ENCODE data around the gene BCAR1. TPM values are rescaled to one million over a fixed set of nuclear protein-coding genes. Genes with fewer than 3 reads are reported as not detected.
"Not testable (repeated sequence)": the region's sequence is repeated elsewhere in the genome, so short reads cannot be mapped to it uniquely, and the experiment has no call there.

BCAR1 gene
- total and polyA plus RNA-seq, 2 experiments from 2014 or later: 37.9 to 140 TPM

DNA sequence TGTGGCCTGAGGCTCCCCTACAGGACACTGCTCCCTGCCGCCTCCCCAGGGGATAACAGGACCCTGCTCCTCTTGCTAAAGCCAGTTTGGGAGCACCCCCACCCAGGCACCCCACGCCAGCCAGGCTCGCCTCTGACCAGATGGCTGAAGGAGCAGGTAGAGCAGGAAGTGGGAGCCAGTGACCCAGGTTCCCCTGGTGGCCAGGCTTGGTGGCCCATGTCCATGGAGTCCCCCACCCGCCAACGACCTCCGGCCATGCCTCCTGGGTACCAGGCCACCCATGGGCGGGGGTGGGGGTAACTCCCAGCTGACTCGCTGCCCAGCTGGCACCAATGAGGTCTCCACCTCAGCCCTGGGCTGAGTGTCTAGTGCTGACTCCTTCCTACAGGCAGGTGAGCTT is 10.0 kb downstream of the BCAR1 start:
- Histone ChIP-seq H3K4me3 (no peak overlapping the region), H3K9me2 (ENCODE audit: insufficient read depth) (no peaks in the 10 kb centered on the region), H3K36me3 (ENCODE audit: insufficient read depth) (no peaks in the 10 kb centered on the region), H3K27me3 (ENCODE audit: insufficient read depth) (no peaks in the 10 kb centered on the region), H3K4me1 (ENCODE audit: insufficient read depth) (peaks cover 19% of the 10 kb centered on the region), H3K27ac (ENCODE audit: low read depth) (no peak overlapping the region), H3F3A (replicated peaks; ENCODE audit: low read depth) (0 out of 2 replicates have a peak, but pooled peaks cover 11% of the 10 kb centered on the region), H4K20me1 (replicated peaks; ENCODE audit: insufficient read depth) (peaks cover 22% of the 10 kb centered on the region), H2AFZ (no peak overlapping the region), H3K4me2 (no peak overlapping the region), H3K79me2 (replicated peaks; ENCODE audit: insufficient read depth) (peaks cover 78% of the 10 kb centered on the region)
- Mint-ChIP-seq H3K9me3 (no peaks in the 10 kb centered on the region; the same call in 1 of the 3 replicates), H3K27me3 (ENCODE audit: insufficient read depth, low read depth, poor library complexity) (peaks cover 22% of the 10 kb centered on the region), H3K4me1 (peaks cover 48% of the 10 kb centered on the region), H3K27ac (no peak overlapping the region), H3K36me3 (ENCODE audit: low read depth) (peaks cover 42% of the 10 kb centered on the region), H3K4me3 (no peak overlapping the region)
- TF ChIP-seq, protein P1, sequence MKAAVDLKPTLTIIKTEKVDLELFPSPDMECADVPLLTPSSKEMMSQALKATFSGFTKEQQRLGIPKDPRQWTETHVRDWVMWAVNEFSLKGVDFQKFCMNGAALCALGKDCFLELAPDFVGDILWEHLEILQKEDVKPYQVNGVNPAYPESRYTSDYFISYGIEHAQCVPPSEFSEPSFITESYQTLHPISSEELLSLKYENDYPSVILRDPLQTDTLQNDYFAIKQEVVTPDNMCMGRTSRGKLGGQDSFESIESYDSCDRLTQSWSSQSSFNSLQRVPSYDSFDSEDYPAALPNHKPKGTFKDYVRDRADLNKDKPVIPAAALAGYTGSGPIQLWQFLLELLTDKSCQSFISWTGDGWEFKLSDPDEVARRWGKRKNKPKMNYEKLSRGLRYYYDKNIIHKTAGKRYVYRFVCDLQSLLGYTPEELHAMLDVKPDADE (IDR thresholded peaks at IDR 0.05): no peak
- ATAC-seq (no peak), DNase-seq (ENCODE audit: low spot score) (no peak)

DNA sequence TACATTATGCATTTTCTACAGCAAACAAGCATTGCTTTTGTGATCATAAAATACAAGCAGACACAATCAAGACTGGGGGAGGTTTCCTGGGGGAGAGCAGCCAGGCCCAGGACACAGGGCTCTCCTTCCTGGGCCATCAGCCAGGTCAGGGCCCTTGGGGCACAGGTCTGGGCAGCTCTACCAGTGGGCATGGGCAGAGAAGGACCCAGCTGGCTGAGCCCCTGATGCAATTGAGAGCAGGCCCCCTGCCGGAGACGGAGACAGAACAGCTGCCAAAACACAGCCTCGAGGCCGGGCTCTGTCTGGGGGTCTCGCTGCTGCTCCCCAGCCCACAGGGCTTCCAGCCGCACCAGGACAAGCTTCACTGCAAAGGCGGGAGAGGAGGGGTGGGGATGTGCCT is 10.8 kb downstream of the BCAR1 start:
- Mint-ChIP-seq H3K27me3 (ENCODE audit: insufficient read depth, low read depth, poor library complexity) (peaks cover 20% of the 10 kb centered on the region), H3K36me3 (ENCODE audit: low read depth) (peaks cover 49% of the 10 kb centered on the region), H3K4me1 (peaks cover 40% of the 10 kb centered on the region), H3K27ac (peak overlapping the region; percentile 78)
- H4K20me1 ChIP-seq (replicated peaks; ENCODE audit: insufficient read depth): peaks cover 16% of the 10 kb centered on the region
- H3K9me2 ChIP-seq (ENCODE audit: insufficient read depth); H3K4me3 Mint-ChIP-seq; H3K4me3 ChIP-seq; DNase-seq (ENCODE audit: low spot score); H3K36me3 ChIP-seq (ENCODE audit: insufficient read depth); ATAC-seq; H3K9me3 Mint-ChIP-seq; H3K27ac ChIP-seq (ENCODE audit: low read depth); H2AFZ ChIP-seq; H3F3A ChIP-seq (replicated peaks; ENCODE audit: low read depth); H3K27me3 ChIP-seq (ENCODE audit: insufficient read depth); H3K4me2 ChIP-seq: not testable (repeated sequence)
- peaks cover 11% of the 10 kb centered on the region for H3K4me1 ChIP-seq (ENCODE audit: insufficient read depth)
- peaks cover 70% of the 10 kb centered on the region for H3K79me2 ChIP-seq (replicated peaks; ENCODE audit: insufficient read depth)

DNA sequence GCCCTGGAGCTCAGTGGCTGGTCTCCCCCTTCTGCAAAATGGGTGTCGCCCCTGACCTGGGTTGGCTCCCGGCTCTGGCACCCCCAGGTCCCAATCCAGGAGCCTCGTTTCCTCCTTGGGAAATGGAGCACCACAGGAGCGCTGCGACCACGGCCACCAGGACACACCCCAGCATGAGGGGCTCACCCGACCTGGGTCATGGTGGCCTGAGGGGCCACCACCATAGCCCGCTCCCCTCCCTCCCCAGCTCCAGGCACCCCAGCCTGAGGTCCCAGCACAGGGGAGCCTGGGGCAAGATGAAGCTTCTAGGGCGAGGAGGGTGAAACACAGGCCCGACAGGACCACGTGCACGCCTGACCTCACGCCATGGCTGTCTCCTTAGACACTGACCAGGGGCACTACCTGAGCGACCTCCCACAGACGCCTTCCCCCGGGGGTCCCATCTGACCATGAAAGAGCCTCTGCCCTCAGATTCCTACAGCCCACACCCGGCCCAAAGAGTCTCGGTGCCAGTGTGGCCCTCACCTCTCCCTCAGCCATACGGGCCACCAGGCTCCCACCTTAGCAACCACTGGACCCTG is 11.8 kb downstream of the BCAR1 start:
- Mint-ChIP-seq H3K4me1 (peaks cover 34% of the 10 kb centered on the region), H3K36me3 (ENCODE audit: low read depth) (peaks cover 55% of the 10 kb centered on the region), H3K4me3 (no peak overlapping the region), H3K9me3 (no peaks in the 10 kb centered on the region; the same call in 1 of the 3 replicates), H3K27ac (peak overlapping the region; percentile 78), H3K27me3 (ENCODE audit: insufficient read depth, low read depth, poor library complexity) (peaks cover 19% of the 10 kb centered on the region)
- ATAC-seq (no peak), DNase-seq (ENCODE audit: low spot score) (no peak)
- H3K27me3 ChIP-seq (ENCODE audit: insufficient read depth): no peaks in the 10 kb centered on the region
- peaks cover 60% of the 10 kb centered on the region for H3K79me2 ChIP-seq (replicated peaks; ENCODE audit: insufficient read depth)
- H3K9me2 ChIP-seq (ENCODE audit: insufficient read depth): no peaks in the 10 kb centered on the region
- H3K4me2 ChIP-seq: no peak overlapping the region
- H3K4me1 ChIP-seq (ENCODE audit: insufficient read depth): peaks cover 3% of the 10 kb centered on the region
- no peak overlapping the region for H3K4me3 ChIP-seq
- peaks cover 13% of the 10 kb centered on the region for H4K20me1 ChIP-seq (replicated peaks; ENCODE audit: insufficient read depth)
- peaks cover 8% of the 10 kb centered on the region; the same call in 1 of the 2 replicates for H3F3A ChIP-seq (replicated peaks; ENCODE audit: low read depth)
- no peaks in the 10 kb centered on the region for H3K36me3 ChIP-seq (ENCODE audit: insufficient read depth)
- no peak overlapping the region for H2AFZ ChIP-seq
- peak overlapping the region; percentile 87 for H3K27ac ChIP-seq (ENCODE audit: low read depth)
- TF ChIP-seq, protein P2, sequence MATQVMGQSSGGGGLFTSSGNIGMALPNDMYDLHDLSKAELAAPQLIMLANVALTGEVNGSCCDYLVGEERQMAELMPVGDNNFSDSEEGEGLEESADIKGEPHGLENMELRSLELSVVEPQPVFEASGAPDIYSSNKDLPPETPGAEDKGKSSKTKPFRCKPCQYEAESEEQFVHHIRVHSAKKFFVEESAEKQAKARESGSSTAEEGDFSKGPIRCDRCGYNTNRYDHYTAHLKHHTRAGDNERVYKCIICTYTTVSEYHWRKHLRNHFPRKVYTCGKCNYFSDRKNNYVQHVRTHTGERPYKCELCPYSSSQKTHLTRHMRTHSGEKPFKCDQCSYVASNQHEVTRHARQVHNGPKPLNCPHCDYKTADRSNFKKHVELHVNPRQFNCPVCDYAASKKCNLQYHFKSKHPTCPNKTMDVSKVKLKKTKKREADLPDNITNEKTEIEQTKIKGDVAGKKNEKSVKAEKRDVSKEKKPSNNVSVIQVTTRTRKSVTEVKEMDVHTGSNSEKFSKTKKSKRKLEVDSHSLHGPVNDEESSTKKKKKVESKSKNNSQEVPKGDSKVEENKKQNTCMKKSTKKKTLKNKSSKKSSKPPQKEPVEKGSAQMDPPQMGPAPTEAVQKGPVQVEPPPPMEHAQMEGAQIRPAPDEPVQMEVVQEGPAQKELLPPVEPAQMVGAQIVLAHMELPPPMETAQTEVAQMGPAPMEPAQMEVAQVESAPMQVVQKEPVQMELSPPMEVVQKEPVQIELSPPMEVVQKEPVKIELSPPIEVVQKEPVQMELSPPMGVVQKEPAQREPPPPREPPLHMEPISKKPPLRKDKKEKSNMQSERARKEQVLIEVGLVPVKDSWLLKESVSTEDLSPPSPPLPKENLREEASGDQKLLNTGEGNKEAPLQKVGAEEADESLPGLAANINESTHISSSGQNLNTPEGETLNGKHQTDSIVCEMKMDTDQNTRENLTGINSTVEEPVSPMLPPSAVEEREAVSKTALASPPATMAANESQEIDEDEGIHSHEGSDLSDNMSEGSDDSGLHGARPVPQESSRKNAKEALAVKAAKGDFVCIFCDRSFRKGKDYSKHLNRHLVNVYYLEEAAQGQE (IDR thresholded peaks at IDR 0.05; ENCODE audit: unreplicated experiment): no peak
- no peak for TF ChIP-seq JUNB (IDR thresholded peaks at IDR 0.05; ENCODE audit: unreplicated experiment)
- TF ChIP-seq EZH2phosphoT487 (IDR thresholded peaks at IDR 0.05; ENCODE audit: unreplicated experiment): no peak
- no peak for TF ChIP-seq ZNF114 (CRISPR knock-in tag; IDR thresholded peaks at IDR 0.05)
